Peyer's patch (tissue), 4 donors: ENCODE data around the gene STX18. TPM values are rescaled to one million over a fixed set of nuclear protein-coding genes. Genes with fewer than 3 reads are reported as not detected.

ENCODE experiments used
- DNase-seq, 3 donors: peaks; one replicate each; pipeline ENCODE4 v3.0.0-alpha.2; 2017 to 2019
- H3K27ac ChIP-seq, 4 donors: fragments of 200-600 bp; sonication (generic); one replicate each; pipeline ENCODE4 v1.5.1; 2016 to 2019
- H3K27me3 ChIP-seq, 2 donors: fragments of 200-600 bp; sonication (generic); one replicate each; pipeline ENCODE4 v1.5.1; 2019
- H3K36me3 ChIP-seq, 3 donors: fragments of 200-600 bp; sonication (generic); one replicate each; pipeline ENCODE4 v1.5.1; 2016 to 2019
- H3K4me1 ChIP-seq, 4 donors: fragments of 200-600 bp; sonication (generic); one replicate each; pipeline ENCODE4 v1.5.1; 2016 to 2019
- H3K4me3 ChIP-seq, 4 donors: fragments of 200-600 bp; sonication (generic); 1 replicate in 3 of 4; 2 replicates in 1 of 4; pipeline ENCODE4 v1.5.1; 2016 to 2019; ENCODE audit warnings: mild to moderate bottlenecking in 1 of 4
- H3K9me3 ChIP-seq, 4 donors: fragments of 200-600 bp; sonication (generic); one replicate each; pipeline ENCODE4 v1.5.1; 2016 to 2019; ENCODE audit warnings: mild to moderate bottlenecking in 1 of 4
- CTCF ChIP-seq, 6 experiments: fragments of 450-650 bp in 4 of 6; fragments of 200-600 bp in 2 of 6; sonication (generic) in 1 of 6; IDR thresholded peaks; one replicate each; pipeline ENCODE4 v1.5.1; 2017 to 2019; ENCODE audit warnings: antibody characterized with exemption in 6 of 6, mild to moderate bottlenecking in 3 of 6, moderate library complexity in 1 of 6
- POLR2A ChIP-seq, 2 donors: fragments of 450-650 bp; IDR thresholded peaks; one replicate each; pipeline ENCODE4 v1.5.1; 2017; ENCODE audit warnings: antibody characterized with exemption in 2 of 2, mild to moderate bottlenecking in 2 of 2, moderate library complexity in 2 of 2
- total RNA-seq, 4 donors: library from RNA; depleted of rRNA; stranded (reverse); fragments of >200 nt; gene quantifications; one replicate each; pipeline ENCODE4 v1.1.0, GENCODE V29; 2016

STX18 gene
- total RNA-seq, 4 donors from 2014 or later = 33.0 to 56.0 (median 42.3) TPM

- no peak for DNase-seq
Measured at GRCh38 chr4:4376074-4376473, 165.8 kb downstream of the STX18 start.

GRCh38 chr4:4374388-4375098, 167.3 kb downstream of the STX18 start:
- H3K4me3 ChIP-seq = no peak overlapping the region
- no peaks in the 10 kb centered on the region for H3K36me3 ChIP-seq
- no peaks in the 10 kb centered on the region for H3K4me1 ChIP-seq
- no peak overlapping the region for H3K27ac ChIP-seq
- H3K27me3 ChIP-seq = no peaks in the 10 kb centered on the region
- H3K9me3 ChIP-seq = peaks cover 0 to 4% (median 0%) of the 10 kb centered on the region in 4 donors
- no peak for DNase-seq
- TF ChIP-seq POLR2A (IDR thresholded peaks at IDR 0.05) (no peak), CTCF (IDR thresholded peaks at IDR 0.05) (no peak)

More at GRCh38 chr4:4376074-4376473, 165.8 kb downstream of the STX18 start:
- Histone ChIP-seq H3K36me3 (no peaks in the 10 kb centered on the region), H3K27me3 (no peaks in the 10 kb centered on the region), H3K9me3 (peaks cover 0 to 4% (median 0%) of the 10 kb centered on the region in 4 donors), H3K27ac (no peak overlapping the region), H3K4me3 (no peak overlapping the region), H3K4me1 (no peaks in the 10 kb centered on the region)
- TF ChIP-seq POLR2A (IDR thresholded peaks at IDR 0.05) = no peak
- TF ChIP-seq CTCF (IDR thresholded peaks at IDR 0.05) = no peak

Other genes with a start within 250 kb of the STX18 start
- gene NSG1, start 154.9 kb downstream of the STX18 start, total RNA-seq = 10 to 100 TPM in 1 of 4 donors, 1 to 10 TPM in 3; 2.0 to 13.2 (median 3.7) TPM